ENCODE data around the gene STK32B. TPM values are rescaled to one million over a fixed set of nuclear protein-coding genes. Genes with fewer than 3 reads are reported as not detected.

STK32B gene
- total RNA-seq, 2 experiments from 2014 or later = not detected

DNA sequence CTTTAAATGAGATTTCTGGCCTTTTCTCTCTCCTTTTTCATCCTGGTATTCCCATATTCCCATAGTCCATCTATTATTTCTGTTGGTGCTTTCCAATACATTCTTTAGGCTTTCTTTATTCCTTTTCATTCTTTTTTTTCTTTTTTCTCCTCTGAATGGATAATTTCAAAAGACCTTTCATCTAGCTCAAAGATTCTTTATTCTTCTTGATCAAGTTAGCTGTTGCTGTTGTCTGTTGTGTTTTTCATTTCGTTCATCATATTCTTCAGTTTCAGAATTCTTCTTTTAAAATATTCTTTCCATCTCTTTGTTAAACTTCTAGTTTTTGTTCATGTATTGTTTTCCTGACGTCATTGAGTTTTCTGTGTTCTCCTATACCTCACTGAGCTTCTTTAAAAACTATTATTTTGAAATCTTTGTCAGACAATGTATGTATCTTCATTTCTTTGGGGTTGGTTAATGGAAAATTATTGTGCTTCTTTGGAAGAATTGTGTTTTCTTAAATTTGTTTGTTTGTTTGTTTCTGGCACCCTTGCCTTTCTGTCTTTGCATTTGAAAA, 30.2 kb downstream of the STK32B start:
- no peak for TF ChIP-seq EZH2phosphoT487 (IDR thresholded peaks at IDR 0.05; ENCODE audit: borderline replicate concordance, low read depth, low read length)
- TF ChIP-seq, protein P1, sequence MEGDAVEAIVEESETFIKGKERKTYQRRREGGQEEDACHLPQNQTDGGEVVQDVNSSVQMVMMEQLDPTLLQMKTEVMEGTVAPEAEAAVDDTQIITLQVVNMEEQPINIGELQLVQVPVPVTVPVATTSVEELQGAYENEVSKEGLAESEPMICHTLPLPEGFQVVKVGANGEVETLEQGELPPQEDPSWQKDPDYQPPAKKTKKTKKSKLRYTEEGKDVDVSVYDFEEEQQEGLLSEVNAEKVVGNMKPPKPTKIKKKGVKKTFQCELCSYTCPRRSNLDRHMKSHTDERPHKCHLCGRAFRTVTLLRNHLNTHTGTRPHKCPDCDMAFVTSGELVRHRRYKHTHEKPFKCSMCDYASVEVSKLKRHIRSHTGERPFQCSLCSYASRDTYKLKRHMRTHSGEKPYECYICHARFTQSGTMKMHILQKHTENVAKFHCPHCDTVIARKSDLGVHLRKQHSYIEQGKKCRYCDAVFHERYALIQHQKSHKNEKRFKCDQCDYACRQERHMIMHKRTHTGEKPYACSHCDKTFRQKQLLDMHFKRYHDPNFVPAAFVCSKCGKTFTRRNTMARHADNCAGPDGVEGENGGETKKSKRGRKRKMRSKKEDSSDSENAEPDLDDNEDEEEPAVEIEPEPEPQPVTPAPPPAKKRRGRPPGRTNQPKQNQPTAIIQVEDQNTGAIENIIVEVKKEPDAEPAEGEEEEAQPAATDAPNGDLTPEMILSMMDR (conservative IDR thresholded peaks at IDR 0.05; ENCODE audit: low read length) = no peak
- BruUV-seq (replicated peaks) = no TSS peak
- POLR2A ChIA-PET = no interaction called here

DNA sequence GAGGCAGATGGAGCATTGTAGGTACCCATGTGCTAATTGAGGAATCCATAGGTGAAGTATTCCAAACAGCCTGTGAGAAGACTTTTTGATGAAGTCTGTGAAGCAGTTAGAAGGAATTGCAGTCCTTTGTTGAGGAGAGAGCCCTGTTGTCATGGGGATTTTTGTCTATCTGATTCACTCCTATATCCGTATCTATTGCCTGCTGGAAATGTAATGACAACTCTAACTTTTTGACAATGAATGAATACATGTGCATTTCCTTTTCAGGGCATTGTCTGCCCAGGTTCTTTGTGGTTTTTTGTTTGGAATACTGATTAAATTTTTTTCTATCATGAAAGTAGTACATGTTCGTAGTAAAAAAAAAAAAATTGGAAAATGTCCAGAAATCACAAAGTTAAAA, 31.1 kb downstream of the STK32B start:
- H2AFZ ChIP-seq (ENCODE audit: low read length) = no peak overlapping the region
- H4K20me1 ChIP-seq (ENCODE audit: insufficient read depth, low read length) = no peaks in the 10 kb centered on the region
- no peaks in the 10 kb centered on the region for H3K36me3 ChIP-seq (ENCODE audit: insufficient read depth, low read length)
- H3K9me3 ChIP-seq (ENCODE audit: low read length) = peaks cover 9% of the 10 kb centered on the region; the same call in 1 of the 2 replicates
- no peak for TF ChIP-seq EZH2phosphoT487 (IDR thresholded peaks at IDR 0.05; ENCODE audit: borderline replicate concordance, low read depth, low read length)
- no peak overlapping the region for H3K27ac ChIP-seq (ENCODE audit: low read depth, low read length, poor library complexity, severe bottlenecking)
- H3K4me2 ChIP-seq (ENCODE audit: low read length) = no peak overlapping the region
- H3K79me2 ChIP-seq (ENCODE audit: insufficient read depth, low read depth, low read length) = no peaks in the 10 kb centered on the region
- intact Hi-C loops (cut with micrococcal nuclease; ENCODE audit: unreplicated experiment) = no loop called here
- H3K4me3 ChIP-seq (ENCODE audit: low read depth, low read length, poor library complexity, severe bottlenecking) = no peak overlapping the region
- DNase-seq (ENCODE audit: low spot score) = no peak
- no TSS peak for BruUV-seq (replicated peaks)
- CTCF ChIA-PET (ENCODE audit: unreplicated experiment) = no interaction called here
- no peaks in the 10 kb centered on the region for H3K4me1 ChIP-seq (ENCODE audit: insufficient read depth, low read length, poor library complexity, severe bottlenecking)
- POLR2A ChIA-PET = no interaction called here
- no peaks in the 10 kb centered on the region for H3K9me2 ChIP-seq (ENCODE audit: insufficient read depth, low read length)

More for the DNA sequence above, 30.2 kb downstream of the STK32B start:
- H3K4me1 ChIP-seq (ENCODE audit: insufficient read depth, low read length, poor library complexity, severe bottlenecking) = no peaks in the 10 kb centered on the region
- DNase-seq (ENCODE audit: low spot score) = no peak
- peaks cover 9% of the 10 kb centered on the region; the same call in 1 of the 2 replicates for H3K9me3 ChIP-seq (ENCODE audit: low read length)
- H3K27ac ChIP-seq (ENCODE audit: low read depth, low read length, poor library complexity, severe bottlenecking) = no peak overlapping the region
- intact Hi-C loops (cut with micrococcal nuclease; ENCODE audit: unreplicated experiment) = no loop called here
- H3K79me2 ChIP-seq (ENCODE audit: insufficient read depth, low read depth, low read length) = no peaks in the 10 kb centered on the region
- H2AFZ ChIP-seq (ENCODE audit: low read length) = no peak overlapping the region
- no peak overlapping the region for H3K4me3 ChIP-seq (ENCODE audit: low read depth, low read length, poor library complexity, severe bottlenecking)
- no peak overlapping the region for H3K4me2 ChIP-seq (ENCODE audit: low read length)
- H4K20me1 ChIP-seq (ENCODE audit: insufficient read depth, low read length) = no peaks in the 10 kb centered on the region
- no peaks in the 10 kb centered on the region for H3K36me3 ChIP-seq (ENCODE audit: insufficient read depth, low read length)
- H3K9me2 ChIP-seq (ENCODE audit: insufficient read depth, low read length) = no peaks in the 10 kb centered on the region
- CTCF ChIA-PET (ENCODE audit: unreplicated experiment) = no interaction called here

DNA sequence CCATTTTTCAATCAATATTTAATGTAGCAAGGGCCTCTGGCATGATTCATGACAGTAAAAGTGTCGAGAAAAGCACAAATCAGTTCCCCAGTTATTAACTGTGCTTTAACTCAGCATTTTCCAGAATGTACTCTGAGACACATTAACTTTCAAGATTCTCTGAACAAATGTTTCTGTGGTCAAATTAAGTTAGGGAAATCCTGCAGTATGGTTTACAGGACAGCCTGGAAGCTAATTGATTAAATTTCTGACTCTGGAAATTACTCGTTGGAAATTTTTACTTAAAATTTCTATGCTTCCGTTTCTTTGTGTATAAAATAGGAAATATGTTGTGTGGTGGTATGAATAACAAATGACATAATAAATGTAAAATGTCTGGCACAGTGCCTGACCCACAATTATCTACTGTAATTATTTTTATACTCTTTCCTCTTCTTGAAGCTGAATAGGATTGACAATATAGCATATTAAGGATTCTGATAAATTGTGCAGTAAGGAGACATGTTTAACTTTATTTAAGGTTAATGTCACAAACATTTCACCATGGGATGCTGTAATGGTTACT, 33.7 kb downstream of the STK32B start:
- POLR2A ChIA-PET = no interaction called here

More for the DNA sequence above, 33.7 kb downstream of the STK32B start:
- H3K27ac ChIP-seq (ENCODE audit: low read depth, low read length, poor library complexity, severe bottlenecking) = no peak overlapping the region
- H4K20me1 ChIP-seq (ENCODE audit: insufficient read depth, low read length) = no peaks in the 10 kb centered on the region
- H2AFZ ChIP-seq (ENCODE audit: low read length) = no peak overlapping the region
- H3K4me1 ChIP-seq (ENCODE audit: insufficient read depth, low read length, poor library complexity, severe bottlenecking) = no peaks in the 10 kb centered on the region
- H3K4me2 ChIP-seq (ENCODE audit: low read length) = no peak overlapping the region
- no peaks in the 10 kb centered on the region for H3K9me2 ChIP-seq (ENCODE audit: insufficient read depth, low read length)
- intact Hi-C loops (cut with micrococcal nuclease; ENCODE audit: unreplicated experiment) = no loop called here
- no peak for TF ChIP-seq EZH2phosphoT487 (IDR thresholded peaks at IDR 0.05; ENCODE audit: borderline replicate concordance, low read depth, low read length)
- TF ChIP-seq, protein P1 (conservative IDR thresholded peaks at IDR 0.05; ENCODE audit: low read length) = no peak
- H3K9me3 ChIP-seq (ENCODE audit: low read length) = 0 out of 2 replicates have a peak, but pooled peaks cover 9% of the 10 kb centered on the region
- H3K36me3 ChIP-seq (ENCODE audit: insufficient read depth, low read length) = no peaks in the 10 kb centered on the region
- no peaks in the 10 kb centered on the region for H3K79me2 ChIP-seq (ENCODE audit: insufficient read depth, low read depth, low read length)
- H3K4me3 ChIP-seq (ENCODE audit: low read depth, low read length, poor library complexity, severe bottlenecking) = no peak overlapping the region
- DNase-seq (ENCODE audit: low spot score) = no peak
- no TSS peak for BruUV-seq (replicated peaks)
- CTCF ChIA-PET (ENCODE audit: unreplicated experiment) = interaction anchor here (0.5 kb wide), 1 partner anchor 196 kb away, joined by 3 read pairs; no protein-coding TSS in a partner anchor
